GM12892 (cell line): Measurements from ENCODE around the gene PSEN2.

Experiments
- POLR2A ChIP-seq: IDR thresholded peaks from 2 replicates; pipeline ENCODE4 v1.6.1; 2011; ENCODE audit warnings: low read depth, low read length, control low read depth
- POLR2AphosphoS5 ChIP-seq: IDR thresholded peaks from 2 replicates; pipeline ENCODE4 v1.6.1; 2011; ENCODE audit warnings: low read depth, low read length, control low read depth

DNA sequence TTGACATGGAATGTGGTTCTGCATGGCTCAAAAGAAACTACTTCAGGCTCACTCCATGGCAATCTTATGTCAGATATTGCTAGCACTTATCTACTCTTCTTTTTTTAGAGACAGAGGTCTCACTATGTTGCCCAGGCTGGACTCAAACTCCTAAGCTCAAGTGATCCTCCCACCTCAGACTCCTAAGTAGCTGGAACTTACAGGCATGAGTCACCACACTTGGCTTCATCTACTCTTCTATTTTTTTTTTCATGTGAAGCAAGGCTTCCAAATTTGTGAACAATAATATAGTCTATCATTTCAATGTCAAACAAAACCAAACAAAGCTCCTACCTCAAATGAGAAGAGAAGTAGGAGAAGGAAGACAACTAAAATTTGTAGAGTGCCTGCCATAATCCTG, 7.5 kb upstream of the PSEN2 start:
- TF ChIP-seq POLR2A, result no peak
- TF ChIP-seq POLR2AphosphoS5, result no peak
